ENCODE measurements around the gene MAMDC2. TPM values are rescaled to one million over a fixed set of nuclear protein-coding genes. Genes with fewer than 3 reads are reported as not detected.
"Not testable (repeated sequence)": the region's sequence is repeated elsewhere in the genome, so short reads cannot be mapped to it uniquely, and the experiment has no call there.

The MAMDC2 gene
- total RNA-seq, 1 donor from 2014 or later = 3.4 TPM

DNA sequence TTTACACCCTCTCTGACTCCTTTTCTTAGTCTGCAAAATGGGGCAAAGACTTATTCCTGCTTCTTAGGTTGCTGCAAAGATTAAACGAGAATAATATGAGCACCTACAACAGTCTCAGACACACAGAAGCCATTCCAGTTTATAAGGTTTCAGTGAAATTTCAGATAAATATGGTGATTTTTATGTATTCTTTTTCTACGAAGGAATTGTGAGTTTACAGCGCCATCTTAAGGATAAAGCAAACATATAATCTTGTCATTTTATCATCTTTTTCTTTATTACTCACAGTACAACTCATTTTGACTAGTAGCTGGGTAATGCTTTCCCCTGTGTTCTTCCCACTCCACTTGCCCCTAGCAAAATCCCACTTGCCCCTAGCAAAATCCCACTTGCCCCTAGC is 185.9 kb downstream of the MAMDC2 start:
- no peak for DNase-seq (ENCODE audit: low spot score in 2 of 2)
- peak overlapping the region in 1 of 2 donors; percentile 9 for H3K4me3 ChIP-seq
- no peaks in the 10 kb centered on the region for H3K27me3 ChIP-seq
- peaks cover 0 to 10% of the 10 kb centered on the region in 2 donors for H3K4me1 ChIP-seq
- no peaks in the 10 kb centered on the region for H3K36me3 ChIP-seq
- intact Hi-C loops (cut with DNase I) = loop anchor here (5.0 kb wide), 1 partner anchor 257 kb away; no protein-coding TSS in a partner anchor
- H3K27ac ChIP-seq = peak overlapping the region in 1 of 2 donors; percentile 56
- TF ChIP-seq, protein P1, sequence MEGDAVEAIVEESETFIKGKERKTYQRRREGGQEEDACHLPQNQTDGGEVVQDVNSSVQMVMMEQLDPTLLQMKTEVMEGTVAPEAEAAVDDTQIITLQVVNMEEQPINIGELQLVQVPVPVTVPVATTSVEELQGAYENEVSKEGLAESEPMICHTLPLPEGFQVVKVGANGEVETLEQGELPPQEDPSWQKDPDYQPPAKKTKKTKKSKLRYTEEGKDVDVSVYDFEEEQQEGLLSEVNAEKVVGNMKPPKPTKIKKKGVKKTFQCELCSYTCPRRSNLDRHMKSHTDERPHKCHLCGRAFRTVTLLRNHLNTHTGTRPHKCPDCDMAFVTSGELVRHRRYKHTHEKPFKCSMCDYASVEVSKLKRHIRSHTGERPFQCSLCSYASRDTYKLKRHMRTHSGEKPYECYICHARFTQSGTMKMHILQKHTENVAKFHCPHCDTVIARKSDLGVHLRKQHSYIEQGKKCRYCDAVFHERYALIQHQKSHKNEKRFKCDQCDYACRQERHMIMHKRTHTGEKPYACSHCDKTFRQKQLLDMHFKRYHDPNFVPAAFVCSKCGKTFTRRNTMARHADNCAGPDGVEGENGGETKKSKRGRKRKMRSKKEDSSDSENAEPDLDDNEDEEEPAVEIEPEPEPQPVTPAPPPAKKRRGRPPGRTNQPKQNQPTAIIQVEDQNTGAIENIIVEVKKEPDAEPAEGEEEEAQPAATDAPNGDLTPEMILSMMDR (IDR thresholded peaks at IDR 0.05) = peak in 1 of 3 experiments; percentile 28
- no peaks in the 10 kb centered on the region for H3K9me3 ChIP-seq

DNA sequence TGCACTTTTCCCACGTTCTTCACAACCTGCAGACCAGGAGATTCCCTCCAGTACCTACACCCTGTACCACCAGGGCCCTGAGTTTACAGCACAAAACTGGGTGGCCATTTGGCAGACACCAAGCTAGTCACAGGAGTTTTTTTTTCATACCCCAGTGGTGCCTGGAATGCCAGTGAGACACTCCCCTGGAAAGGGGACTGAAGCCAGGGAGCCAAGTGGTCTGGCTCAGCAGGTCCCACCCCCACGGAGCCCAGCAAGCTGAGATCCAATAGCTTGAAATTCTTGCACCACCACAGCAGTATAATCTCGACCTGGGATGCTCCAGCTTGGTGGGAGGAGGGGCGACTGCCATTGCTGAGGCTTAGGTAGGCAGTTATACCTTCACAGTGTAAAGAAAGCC is 188.8 kb downstream of the MAMDC2 start:
- Histone ChIP-seq H3K27ac (no peak overlapping the region), H3K9me3 (no peaks in the 10 kb centered on the region), H3K4me3 (no peak overlapping the region), H3K4me1 (peaks cover 0 to 10% of the 10 kb centered on the region in 2 donors), H3K27me3 (no peaks in the 10 kb centered on the region), H3K36me3 (no peaks in the 10 kb centered on the region)
- intact Hi-C loops (cut with DNase I) = no loop called here
- no peak for DNase-seq (ENCODE audit: low spot score in 2 of 2)
- TF ChIP-seq, protein P1 (IDR thresholded peaks at IDR 0.05) = no peak

- H3K4me3 ChIP-seq = not testable (repeated sequence)
Measured at GRCh38 chr9:70234208-70234607, 190.6 kb downstream of the MAMDC2 start.

GRCh38 chr9:70245952-70246351 is 202.3 kb downstream of the MAMDC2 start:
- H3K27ac ChIP-seq; H3K4me3 ChIP-seq; H3K27me3 ChIP-seq; H3K9me3 ChIP-seq; intact Hi-C loops (cut with DNase I); H3K36me3 ChIP-seq; H3K4me1 ChIP-seq; DNase-seq (ENCODE audit: low spot score in 2 of 2): not testable (repeated sequence)

More at GRCh38 chr9:70234208-70234607, 190.6 kb downstream of the MAMDC2 start:
- H3K27me3 ChIP-seq; intact Hi-C loops (cut with DNase I); H3K4me1 ChIP-seq; H3K27ac ChIP-seq; H3K9me3 ChIP-seq; DNase-seq (ENCODE audit: low spot score in 2 of 2); H3K36me3 ChIP-seq: not testable (repeated sequence)

DNA sequence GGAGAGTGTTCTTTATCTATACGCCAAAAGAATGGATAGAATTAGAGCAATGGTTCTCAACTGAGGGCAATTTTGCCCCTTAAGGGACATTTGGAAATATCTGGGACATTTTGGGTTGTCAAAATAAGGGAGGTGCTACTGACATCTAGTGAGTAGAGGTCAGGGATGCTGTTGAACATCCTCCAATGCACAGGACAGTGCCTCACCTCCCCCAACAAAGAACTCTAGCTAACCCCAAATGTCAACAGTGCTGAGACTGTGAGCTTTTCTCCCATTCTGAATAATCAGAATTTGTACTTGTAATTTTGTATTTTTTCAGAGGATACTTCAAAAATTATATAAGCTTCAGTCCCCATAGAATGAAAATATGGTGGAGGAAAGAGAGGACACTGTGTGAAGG is 206.6 kb downstream of the MAMDC2 start:
- DNase-seq (ENCODE audit: low spot score in 2 of 2) = no peak
- no peaks in the 10 kb centered on the region for H3K36me3 ChIP-seq
- H3K9me3 ChIP-seq = no peaks in the 10 kb centered on the region
- TF ChIP-seq, protein P1 (IDR thresholded peaks at IDR 0.05) = no peak
- intact Hi-C loops (cut with DNase I) = loop anchor here (10.0 kb wide), 1 partner anchor 1655 kb away; no protein-coding TSS in a partner anchor
- H3K4me3 ChIP-seq = no peak overlapping the region
- no peaks in the 10 kb centered on the region for H3K27me3 ChIP-seq
- no peak overlapping the region for H3K27ac ChIP-seq
- H3K4me1 ChIP-seq = peaks cover 0 to 2% of the 10 kb centered on the region in 2 donors

GRCh38 chr9:70255486-70255885 is 211.8 kb downstream of the MAMDC2 start:
- intact Hi-C loops (cut with DNase I) = loop anchor here (5.0 to 10.0 kb wide), 4 partner anchors 157 to 1649 kb away; partner anchors contain the start of gene KLF9
- no peaks in the 10 kb centered on the region for H3K36me3 ChIP-seq
- peak overlapping the region; percentile 31 to 75 for H3K4me3 ChIP-seq
- TF ChIP-seq, protein P1 (IDR thresholded peaks at IDR 0.05) = no peak
- DNase-seq (ENCODE audit: low spot score in 2 of 2) = no peak
- H3K9me3 ChIP-seq = no peaks in the 10 kb centered on the region
- H3K27me3 ChIP-seq = no peaks in the 10 kb centered on the region
- H3K27ac ChIP-seq = no peak overlapping the region
- peaks cover 0 to 26% of the 10 kb centered on the region in 2 donors for H3K4me1 ChIP-seq

Data from ascending aorta (tissue), 2 donors.